GM20000 (cell line): ENCODE results near the gene CDK9.

ENCODE experiments used
- DNase-seq: peaks from one replicate; pipeline ENCODE4 v3.0.0; 2012; ENCODE audit warnings: low spot score
- TF ChIP-seq, protein P1 (sequence below): IDR thresholded peaks from 2 replicates; pipeline ENCODE4 v1.5.1; 2012; ENCODE audit warnings: mild to moderate bottlenecking, control low read depth; ENCODE audit errors: extremely low read depth, missing control alignments

Gene CDK9

DNA sequence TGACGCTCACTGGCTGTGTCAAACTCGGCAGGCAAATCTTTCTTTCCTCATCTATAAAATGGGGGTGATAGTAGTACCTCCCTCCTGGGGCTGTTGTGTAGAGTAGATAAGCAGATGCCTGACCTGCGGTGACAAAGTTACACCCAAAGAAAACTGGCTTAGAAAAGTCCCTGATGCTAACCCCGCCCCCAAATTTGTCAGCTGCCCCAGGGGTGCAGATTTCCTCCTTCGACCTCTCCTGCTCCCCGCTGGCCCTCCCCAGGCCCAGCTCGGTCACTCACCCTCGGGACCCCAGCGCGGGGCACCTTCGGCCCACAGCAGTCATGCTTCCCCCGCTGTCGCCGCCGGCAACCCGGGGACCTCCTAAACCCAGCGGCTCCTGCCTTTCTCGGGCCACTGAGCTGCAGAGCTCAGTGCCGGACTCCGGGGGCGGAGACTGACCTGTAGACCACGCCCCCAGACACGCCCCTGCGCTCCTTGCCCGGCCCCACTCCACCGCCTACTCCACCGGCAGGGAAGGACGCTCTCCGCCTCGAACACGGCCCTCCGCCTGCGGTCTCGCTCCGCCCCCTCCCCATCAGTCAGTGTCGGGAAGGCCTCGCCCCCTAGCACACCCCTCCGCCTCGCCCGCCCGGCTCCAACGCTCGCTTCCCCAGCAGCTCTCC is 14.8 kb upstream of the CDK9 start:
- DNase-seq = peak; percentile 96
- TF ChIP-seq, protein P1, sequence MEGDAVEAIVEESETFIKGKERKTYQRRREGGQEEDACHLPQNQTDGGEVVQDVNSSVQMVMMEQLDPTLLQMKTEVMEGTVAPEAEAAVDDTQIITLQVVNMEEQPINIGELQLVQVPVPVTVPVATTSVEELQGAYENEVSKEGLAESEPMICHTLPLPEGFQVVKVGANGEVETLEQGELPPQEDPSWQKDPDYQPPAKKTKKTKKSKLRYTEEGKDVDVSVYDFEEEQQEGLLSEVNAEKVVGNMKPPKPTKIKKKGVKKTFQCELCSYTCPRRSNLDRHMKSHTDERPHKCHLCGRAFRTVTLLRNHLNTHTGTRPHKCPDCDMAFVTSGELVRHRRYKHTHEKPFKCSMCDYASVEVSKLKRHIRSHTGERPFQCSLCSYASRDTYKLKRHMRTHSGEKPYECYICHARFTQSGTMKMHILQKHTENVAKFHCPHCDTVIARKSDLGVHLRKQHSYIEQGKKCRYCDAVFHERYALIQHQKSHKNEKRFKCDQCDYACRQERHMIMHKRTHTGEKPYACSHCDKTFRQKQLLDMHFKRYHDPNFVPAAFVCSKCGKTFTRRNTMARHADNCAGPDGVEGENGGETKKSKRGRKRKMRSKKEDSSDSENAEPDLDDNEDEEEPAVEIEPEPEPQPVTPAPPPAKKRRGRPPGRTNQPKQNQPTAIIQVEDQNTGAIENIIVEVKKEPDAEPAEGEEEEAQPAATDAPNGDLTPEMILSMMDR = no peak

DNA sequence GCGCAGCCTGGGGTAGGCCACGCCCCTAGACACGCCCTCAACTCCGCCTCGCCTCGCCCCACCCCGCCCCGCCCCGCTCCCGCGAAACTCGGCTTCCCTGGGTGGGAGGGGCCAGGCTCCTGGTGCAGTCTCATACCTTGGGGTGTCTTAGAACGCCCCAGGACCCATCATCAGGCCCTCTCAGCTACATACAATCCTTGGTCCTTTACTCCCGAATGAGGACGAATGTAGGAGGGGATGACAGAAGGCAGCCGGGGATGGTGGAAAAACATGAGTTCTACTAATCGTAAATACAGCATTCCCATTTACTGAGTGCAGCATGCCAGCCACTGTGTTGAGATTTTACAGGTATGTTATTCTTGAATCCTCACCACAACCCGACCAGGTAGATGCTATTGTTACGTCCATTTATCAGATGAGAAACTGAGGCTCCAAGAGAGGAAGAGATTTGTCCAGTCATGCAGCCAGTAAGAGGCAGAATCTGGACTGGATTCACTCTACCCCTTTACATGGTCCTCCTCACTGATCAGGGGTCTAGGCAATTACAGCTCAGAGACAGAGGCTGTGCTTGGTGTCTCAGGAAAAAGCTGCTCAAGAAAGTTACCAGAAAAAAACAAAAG is 14.2 kb upstream of the CDK9 start:
- DNase-seq = no peak
- TF ChIP-seq, protein P1 = no peak

DNA sequence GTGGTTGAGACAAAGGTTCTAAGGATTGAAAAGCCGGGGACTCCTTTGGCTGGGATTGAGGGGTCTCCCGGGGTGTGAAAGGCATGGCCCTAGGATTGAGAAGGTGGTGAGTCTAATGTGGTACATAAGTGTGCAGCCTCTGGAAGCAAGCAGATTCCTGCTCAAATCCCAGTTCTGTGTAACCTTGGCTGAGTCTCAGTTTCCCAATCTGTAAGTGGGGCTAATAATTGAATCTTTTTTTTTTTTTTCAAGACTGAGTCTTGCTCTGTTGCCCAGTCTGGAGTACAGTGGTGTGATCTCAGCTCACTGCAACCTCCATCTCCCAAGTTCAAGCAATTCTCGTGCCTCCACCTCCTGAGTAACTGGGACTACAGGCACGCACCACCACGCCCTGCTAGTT is 13.2 kb upstream of the CDK9 start:
- no peak for DNase-seq
- TF ChIP-seq, protein P1 = no peak

GRCh38 chr9:127773272-127773671 is 12.6 kb upstream of the CDK9 start:
- TF ChIP-seq, protein P1 = no peak
- DNase-seq = no peak

DNA sequence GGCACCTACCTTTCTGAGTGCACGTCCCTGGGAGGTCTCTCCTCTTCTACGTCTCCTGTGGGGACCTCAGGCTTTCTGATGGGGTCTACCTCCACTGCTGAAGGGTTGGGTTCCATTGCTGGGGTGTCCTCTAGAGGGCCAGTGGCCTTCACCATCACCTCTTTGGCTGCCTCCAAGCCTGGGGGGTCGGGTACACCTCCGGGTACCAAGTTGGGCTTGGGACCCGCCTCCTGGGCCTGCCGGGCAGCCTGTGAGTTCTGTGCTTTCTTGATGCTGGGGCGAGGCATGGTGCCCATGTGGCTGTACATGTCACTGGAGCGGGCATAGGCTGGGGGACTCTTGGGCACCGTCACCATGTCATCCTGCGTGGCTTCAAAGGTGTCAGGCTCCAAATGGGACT is 11.9 kb upstream of the CDK9 start:
- TF ChIP-seq, protein P1 = no peak
- no peak for DNase-seq

DNA sequence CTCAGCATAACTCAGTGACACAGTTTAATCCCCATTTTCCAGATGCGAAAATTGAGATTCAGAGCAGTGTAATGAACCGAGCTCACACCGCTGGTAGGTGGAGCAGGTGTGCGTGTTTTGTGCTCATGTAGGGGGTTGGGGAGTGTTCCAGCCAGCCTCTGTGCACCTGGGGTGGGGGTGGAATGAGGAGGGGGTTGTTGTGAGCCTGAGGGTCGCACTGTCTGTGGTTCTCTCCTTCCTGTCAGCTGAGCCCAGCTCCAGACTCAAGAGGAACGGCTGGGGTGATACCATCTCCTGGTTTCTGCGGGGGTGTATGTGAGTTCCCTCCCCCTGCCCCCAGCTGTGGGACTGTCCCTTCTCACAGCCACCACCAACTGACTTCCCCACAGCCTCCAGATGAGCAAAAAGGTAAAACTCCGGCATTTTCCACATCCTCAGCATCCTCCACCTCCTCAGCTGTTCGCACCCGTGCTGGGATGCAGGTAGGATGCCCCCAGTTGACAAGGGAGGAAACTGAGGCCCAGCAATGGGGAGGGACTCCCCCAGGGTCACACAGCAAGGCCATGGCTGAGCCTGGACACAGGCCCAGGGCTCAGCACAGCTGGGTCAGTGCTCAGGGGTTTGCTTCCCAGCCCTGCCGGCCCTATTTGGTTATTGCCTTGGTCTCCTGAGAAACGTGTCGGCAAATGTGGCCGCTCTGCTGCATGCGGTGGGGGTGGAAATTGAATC is 9.5 kb upstream of the CDK9 start:
- DNase-seq = peak; percentile 81
- TF ChIP-seq, protein P1 = no peak

DNA sequence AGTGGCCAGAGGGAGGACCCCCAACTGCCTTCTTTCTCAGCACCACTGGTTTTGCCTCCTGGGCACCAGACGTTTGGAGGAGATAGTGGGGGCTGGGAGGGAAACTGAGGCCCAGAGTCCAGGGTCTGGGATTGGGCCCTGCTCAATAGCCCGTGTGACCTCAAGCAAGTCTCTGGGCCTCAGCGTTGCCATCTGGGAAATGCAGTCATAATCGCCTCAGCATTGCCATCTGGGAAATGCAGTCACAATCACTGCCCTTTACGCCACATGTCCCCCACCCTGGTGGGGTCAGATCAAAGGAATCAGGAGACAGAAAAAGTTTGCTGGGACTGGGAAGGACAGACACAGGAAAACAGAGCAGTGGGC is 8.9 kb upstream of the CDK9 start:
- TF ChIP-seq, protein P1 = no peak
- DNase-seq = no peak
